ENCODE results near the gene MPPED1.
A peak's percentile ranks its signal among the peaks of the same experiment; 100 is the strongest.

MPPED1 gene

GRCh38 chr22:43479301-43479950, 67.6 kb downstream of the MPPED1 start:
- DNase-seq, result no peak

GRCh38 chr22:43479962-43480361, 68.1 kb downstream of the MPPED1 start:
- DNase-seq, result no peak

GRCh38 chr22:43481568-43482317, 69.9 kb downstream of the MPPED1 start:
- DNase-seq, result peak; percentile 38 to 62

- DNase-seq, result no peak
Observed at GRCh38 chr22:43482318-43482625, 70.5 kb downstream of the MPPED1 start.

- DNase-seq, result peak in 1 of 2 experiments; percentile 44
Observed at GRCh38 chr22:43483266-43483665, 71.5 kb downstream of the MPPED1 start.

GRCh38 chr22:43483669-43484068, 71.9 kb downstream of the MPPED1 start:
- DNase-seq, result no peak

- no peak for DNase-seq
Observed at GRCh38 chr22:43484227-43484626, 72.4 kb downstream of the MPPED1 start.

GRCh38 chr22:43485502-43486089, 73.8 kb downstream of the MPPED1 start:
- DNase-seq, result no peak

GRCh38 chr22:43487311-43488030, 75.7 kb downstream of the MPPED1 start:
- no peak for DNase-seq

- DNase-seq, result no peak
Observed at GRCh38 chr22:43488031-43488866, 76.4 kb downstream of the MPPED1 start.

- DNase-seq, result no peak
Observed at GRCh38 chr22:43488937-43489336, 77.1 kb downstream of the MPPED1 start.

GRCh38 chr22:43490311-43490710, 78.5 kb downstream of the MPPED1 start:
- no peak for DNase-seq

GRCh38 chr22:43491177-43491576, 79.4 kb downstream of the MPPED1 start:
- DNase-seq, result no peak

GRCh38 chr22:43491737-43492136, 79.9 kb downstream of the MPPED1 start:
- DNase-seq, result no peak

- DNase-seq, result no peak
Observed at GRCh38 chr22:43493297-43493696, 81.5 kb downstream of the MPPED1 start.

GRCh38 chr22:43497956-43498855, 86.4 kb downstream of the MPPED1 start:
- no peak for DNase-seq

GRCh38 chr22:43498856-43499253, 87.0 kb downstream of the MPPED1 start:
- DNase-seq, result no peak

GRCh38 chr22:43500792-43501785, 89.3 kb downstream of the MPPED1 start:
- DNase-seq, result no peak

GRCh38 chr22:43501878-43502277, 90.1 kb downstream of the MPPED1 start:
- DNase-seq, result peak; percentile 80 to 84

GRCh38 chr22:43502306-43502874, 90.6 kb downstream of the MPPED1 start:
- DNase-seq, result peak; percentile 80 to 84
